CD14-positive monocyte (primary cell): ENCODE data around the gene ARHGAP18. TPM values are rescaled to one million over a fixed set of nuclear protein-coding genes. Genes with fewer than 3 reads are reported as not detected.

ENCODE experiments used
- DNase-seq, 3 donors: peaks; one replicate each; pipeline ENCODE4 v3.0.0-alpha.2; 2011 to 2022
- H2AFZ ChIP-seq: 2 replicates; pipeline ENCODE4 v1.6.0; 2012; ENCODE audit warnings: mild to moderate bottlenecking, low read depth, low read length, inconsistent platforms; ENCODE audit not compliant: insufficient read depth, poor library complexity, severe bottlenecking
- H3K27ac ChIP-seq, 2 donors: 1 replicate in 1 of 2; 2 replicates in 1 of 2; pipeline ENCODE4 v1.5.1; 2012 to 2013; ENCODE audit warnings: low read length in 2 of 2, control low read depth in 1 of 2, inconsistent platforms in 1 of 2, low read depth in 1 of 2, mild to moderate bottlenecking in 1 of 2
- H3K27me3 ChIP-seq, 2 donors: one replicate each; pipeline versions ENCODE4 v1.6.0 to v1.6.1; 2011 to 2013; ENCODE audit warnings: low read length in 2 of 2; ENCODE audit not compliant: control insufficient read depth in 2 of 2, insufficient read depth in 2 of 2
- H3K36me3 ChIP-seq, 2 donors: replicated peaks in 1 of 2; 1 replicate in 1 of 2; 2 replicates in 1 of 2; pipeline versions ENCODE4 v1.5.1 to v1.6.1; 2012 to 2013; ENCODE audit warnings: low read length in 2 of 2, control low read depth in 1 of 2, inconsistent platforms in 1 of 2, mild to moderate bottlenecking in 1 of 2; ENCODE audit not compliant: insufficient read depth in 2 of 2, control insufficient read depth in 1 of 2
- H3K4me1 ChIP-seq, 2 donors: 1 replicate in 1 of 2; 2 replicates in 1 of 2; pipeline versions ENCODE4 v1.5.1 to v1.6.1; 2012 to 2013; ENCODE audit warnings: low read length in 2 of 2, control low read depth in 1 of 2, inconsistent platforms in 1 of 2, mild to moderate bottlenecking in 1 of 2, moderate library complexity in 1 of 2; ENCODE audit not compliant: insufficient read depth in 2 of 2, control insufficient read depth in 1 of 2
- H3K4me2 ChIP-seq: replicated peaks from 2 replicates; pipeline ENCODE3; 2012; ENCODE audit warnings: low read length, moderate library complexity, mild to moderate bottlenecking; ENCODE audit not compliant: poor library complexity, severe bottlenecking; ENCODE audit errors: extremely low read depth
- H3K4me3 ChIP-seq, 3 experiments: fragments of 200-600 bp in 1 of 3; sonication (generic) in 1 of 3; replicated peaks in 1 of 3; 1 replicate in 2 of 3; 2 replicates in 1 of 3; pipeline ENCODE4 v1.5.1; 2011 to 2013; ENCODE audit warnings: low read length in 3 of 3, mild to moderate bottlenecking in 3 of 3, control low read depth in 2 of 3, low read depth in 2 of 3, inconsistent platforms in 1 of 3, moderate library complexity in 1 of 3
- H3K79me2 ChIP-seq: 2 replicates; pipeline ENCODE4 v1.6.0; 2012; ENCODE audit warnings: mild to moderate bottlenecking, control low read depth, inconsistent platforms, low read length, moderate library complexity; ENCODE audit not compliant: insufficient read depth
- H3K9ac ChIP-seq: 2 replicates; pipeline ENCODE4 v1.6.0; 2017; ENCODE audit warnings: low read length, mild to moderate bottlenecking; ENCODE audit not compliant: insufficient read depth, poor library complexity, severe bottlenecking
- H3K9me3 ChIP-seq, 2 donors: replicated peaks in 1 of 2; 1 replicate in 1 of 2; 2 replicates in 1 of 2; pipeline versions ENCODE4 v1.5.1 to v1.6.1; 2012 to 2013; ENCODE audit warnings: low read length in 2 of 2, control low read depth in 1 of 2; ENCODE audit not compliant: control insufficient read depth in 1 of 2, insufficient read depth in 1 of 2
- H4K20me1 ChIP-seq: 2 replicates; pipeline ENCODE4 v1.6.0; 2012; ENCODE audit warnings: mild to moderate bottlenecking, low read length, control low read depth, moderate library complexity; ENCODE audit not compliant: insufficient read depth
- H3K27ac Mint-ChIP-seq, 7 donors: one replicate each; pipeline ENCODE4 v1.8.0; 2020; ENCODE audit warnings: mild to moderate bottlenecking in 7 of 7, mixed read lengths in 7 of 7, moderate library complexity in 6 of 7, inconsistent platforms in 2 of 7
- H3K27me3 Mint-ChIP-seq, 3 donors: one replicate each; pipeline ENCODE4 v1.8.0; 2021 to 2022; ENCODE audit warnings: low read depth in 3 of 3, mild to moderate bottlenecking in 3 of 3, mixed read lengths in 3 of 3, moderate library complexity in 3 of 3, inconsistent platforms in 1 of 3
- H3K36me3 Mint-ChIP-seq, 2 donors: one replicate each; pipeline ENCODE4 v1.8.0; 2020; ENCODE audit warnings: mixed read lengths in 2 of 2, inconsistent platforms in 1 of 2, mild to moderate bottlenecking in 1 of 2
- H3K4me1 Mint-ChIP-seq: one replicate; pipeline ENCODE4 v1.8.0; 2020; ENCODE audit warnings: mild to moderate bottlenecking, mixed read lengths
- H3K4me3 Mint-ChIP-seq, 2 donors: one replicate each; pipeline ENCODE4 v1.8.0; 2020; ENCODE audit warnings: mild to moderate bottlenecking in 2 of 2, mixed read lengths in 2 of 2, moderate library complexity in 1 of 2
- H3K9me3 Mint-ChIP-seq, 7 donors: one replicate each; pipeline ENCODE4 v1.8.0; 2020 to 2022; ENCODE audit warnings: mixed read lengths in 7 of 7, mild to moderate bottlenecking in 6 of 7, moderate library complexity in 6 of 7, inconsistent platforms in 2 of 7
- CTCF ChIP-seq: fragments of 200-600 bp; IDR thresholded peaks from one replicate; pipeline ENCODE4 v1.8.0; 2022; ENCODE audit warnings: antibody characterized with exemption, mild to moderate bottlenecking
- WGBS: methylation state at CpG from one replicate; pipeline ENCODE4 v1.1.5; 2013; ENCODE audit warnings: missing lambda C conversion rate; ENCODE audit not compliant: insufficient coverage; 5-methylcytosine and 5-hydroxymethylcytosine counted together
- intact Hi-C, 2 donors: fragments of 100-400 bp; cut with micrococcal nuclease; formaldehyde crosslinking; loops; one replicate each; pipeline versions ENCODE4 v1.15.0 to v1.15.1; 2023
- polyA plus RNA-seq, 3 donors: library from polyadenylated mRNA; depleted of rRNA in 1 of 3; unstranded in 2 of 3; stranded (reverse) in 1 of 3; fragments of 300-500 nt in 2 of 3; fragments of >200 nt in 1 of 3; fragmentation: Illumina TruSeq in 2 of 3; gene quantifications; 1 replicate in 2 of 3; 2 replicates in 1 of 3; pipeline ENCODE4 v1.2.3, GENCODE V29; 2012 to 2021

ARHGAP18 gene
- polyA plus RNA-seq, 3 donors: 3.7 to 5.6 (median 3.8) TPM

GRCh38 chr6:129620234-129620610, 89.8 kb downstream of the ARHGAP18 start:
- TF ChIP-seq CTCF: no peak
- intact Hi-C loops: no loop called here
- no peaks in the 10 kb centered on the region for H3K4me1 ChIP-seq
- no peak overlapping the region for H3K9ac ChIP-seq
- no peaks in the 10 kb centered on the region for H3K9me3 Mint-ChIP-seq
- no peak overlapping the region for H2AFZ ChIP-seq
- H3K36me3 ChIP-seq: peaks cover 4 to 22% of the 10 kb centered on the region in 2 donors
- no peak overlapping the region for H3K27ac Mint-ChIP-seq
- peaks cover 0 to 1% (median 0%) of the 10 kb centered on the region in 3 donors for H3K27me3 Mint-ChIP-seq
- H4K20me1 ChIP-seq: no peaks in the 10 kb centered on the region
- H3K4me1 Mint-ChIP-seq: peaks cover 4% of the 10 kb centered on the region
- DNase-seq: no peak
- no peaks in the 10 kb centered on the region for H3K27me3 ChIP-seq
- H3K4me2 ChIP-seq: no peak overlapping the region
- no peak overlapping the region for H3K4me3 Mint-ChIP-seq
- H3K79me2 ChIP-seq: no peaks in the 10 kb centered on the region
- no peak overlapping the region for H3K4me3 ChIP-seq
- no peaks in the 10 kb centered on the region for H3K9me3 ChIP-seq
- H3K36me3 Mint-ChIP-seq: peaks cover 14 to 25% of the 10 kb centered on the region in 2 donors
- no peak overlapping the region for H3K27ac ChIP-seq

- H3K27ac Mint-ChIP-seq: no peak overlapping the region
- no peak for TF ChIP-seq CTCF
- no peak overlapping the region for H3K4me3 Mint-ChIP-seq
- intact Hi-C loops: loop anchor here in 1 of 2 donors (10.0 kb wide), 1 partner anchor 45 kb away; no protein-coding TSS in a partner anchor
- no peaks in the 10 kb centered on the region for H3K9me3 Mint-ChIP-seq
- Histone ChIP-seq H3K4me1 (no peaks in the 10 kb centered on the region), H3K4me3 (no peak overlapping the region), H3K27me3 (no peaks in the 10 kb centered on the region), H3K9me3 (no peaks in the 10 kb centered on the region), H3K9ac (no peak overlapping the region), H3K27ac (no peak overlapping the region), H3K4me2 (no peak overlapping the region), H2AFZ (no peak overlapping the region), H3K79me2 (no peaks in the 10 kb centered on the region), H3K36me3 (peaks cover 4 to 26% of the 10 kb centered on the region in 2 donors), H4K20me1 (no peaks in the 10 kb centered on the region)
- H3K27me3 Mint-ChIP-seq: peaks cover 0 to 1% (median 0%) of the 10 kb centered on the region in 3 donors
- H3K4me1 Mint-ChIP-seq: peaks cover 4% of the 10 kb centered on the region
- DNase-seq: no peak
- peaks cover 18 to 30% of the 10 kb centered on the region in 2 donors for H3K36me3 Mint-ChIP-seq
- WGBS: no CpG with 5 or more reads among the region's 2 CpGs
Observed at GRCh38 chr6:129619579-129620233, 90.3 kb downstream of the ARHGAP18 start.
